Pancreas (tissue), 10 donors: ENCODE measurements around the gene TOP3A. TPM values are rescaled to one million over a fixed set of nuclear protein-coding genes. Genes with fewer than 3 reads are reported as not detected.
A peak's percentile ranks its signal among the peaks of the same experiment; 100 is the strongest.

Source experiments
- ATAC-seq, 4 donors: fragments of 200-7000 bp; cut with Tn5 transposase; one replicate each; pipeline versions ENCODE4 v1.8.0 to v1.9.1; 2020; ENCODE audit warnings: mild to moderate bottlenecking in 4 of 4, moderate library complexity in 4 of 4
- DNase-seq, 6 donors: peaks; one replicate each; pipeline ENCODE4 v3.0.0-alpha.2; 2020
- FAIRE-seq: peaks from 2 replicates; lab custom pipeline; 2012; peaks lifted over from hg19 to GRCh38; lab: Jason Lieb, UNC
- H3K27ac ChIP-seq, 4 donors: fragments of 200-600 bp; sonication (generic); 1 replicate in 3 of 4; 2 replicates in 1 of 4; pipeline versions ENCODE4 v1.5.0 to v1.8.0; 2020
- H3K27me3 ChIP-seq, 4 donors: fragments of 200-600 bp; one replicate each; pipeline ENCODE4 v1.8.0; 2021
- H3K36me3 ChIP-seq, 3 donors: fragments of 200-600 bp; sonication (generic) in 1 of 3; one replicate each; pipeline versions ENCODE4 v1.5.0 to v1.8.0; 2020 to 2021
- H3K4me1 ChIP-seq, 3 donors: fragments of 200-600 bp; one replicate each; pipeline ENCODE4 v1.8.0; 2021
- H3K4me3 ChIP-seq, 4 donors: fragments of 200-600 bp; sonication (generic) in 2 of 4; one replicate each; pipeline versions ENCODE4 v1.5.0 to v1.8.0; 2020 to 2021
- H3K9me3 ChIP-seq, 4 donors: fragments of 200-600 bp; one replicate each; pipeline ENCODE4 v1.8.0; 2021
- CTCF ChIP-seq, 4 donors: fragments of 200-600 bp; sonication (generic) in 3 of 4; IDR thresholded peaks; one replicate each; pipeline versions ENCODE4 v1.5.0 to v1.8.0; 2021; ENCODE audit warnings: antibody characterized with exemption in 4 of 4
- WGBS, 2 donors: extraction: QIAGEN DNeasy Blood & Tissue Kit; methylation state at CpG; one replicate each; pipeline ENCODE4 v1.1.7; 2013; 5-methylcytosine and 5-hydroxymethylcytosine counted together
- intact Hi-C, 3 donors: fragments of 100-400 bp; cut with DNase I; formaldehyde crosslinking; loops; one replicate each; pipeline versions ENCODE4 v1.11.1 to v1.14.2; 2022
- polyA plus RNA-seq, 2 donors: library from polyadenylated mRNA; stranded (reverse); fragments of 200-250 nt; gene quantifications; one replicate each; pipeline ENCODE4 v1.2.3, GENCODE V29; 2013
- total RNA-seq, 6 donors: library from RNA; stranded (reverse); fragmentation: NEBNext Ultra II Directional in 4 of 6; extraction: Animal tissue kit (Norgen Biotek cat#: 25700) in 4 of 6; gene quantifications; one replicate each; pipeline versions ENCODE4 v1.2.1 to v1.2.4, GENCODE V29; 2021 to 2023
- donor health status: healthy with polysubstance abuse.
- donor health status: DM: no; HTN: no; CAD: no; lungs with moderate emphysema.
- donor health status: DM: no; HTN: no; CAD: no.
- donor health status: control.
- donor health status: control.
- donor health status: Bipolar disorder and iron deficiency.
- donor health status: DM: yes; HTN: yes; CAD: no.
- donor health status: DM: no; HTN: no; CAD: no.
- donor health status: DM: no; HTN: no; CAD: no.
- donor health status: DM: yes; HTN: yes; CAD: no.

TOP3A gene
- total and polyA plus RNA-seq, 8 donors = 9.4 to 18.7 (median 12.2) TPM

GRCh38 chr17:18291718-18292540, 22.9 kb downstream of the TOP3A start:
- Histone ChIP-seq H3K4me1 (no peaks in the 10 kb centered on the region), H3K36me3 (peaks cover 0 to 17% (median 16%) of the 10 kb centered on the region in 3 donors), H3K9me3 (no peaks in the 10 kb centered on the region), H3K4me3 (no peak overlapping the region), H3K27me3 (no peaks in the 10 kb centered on the region), H3K27ac (no peak overlapping the region)
- FAIRE-seq (no peak), DNase-seq (no peak), ATAC-seq (no peak)
- TF ChIP-seq CTCF (IDR thresholded peaks at IDR 0.05) = no peak
- WGBS, 2 donors = 94% methylated on average over 15 of the region's 15 CpGs
- intact Hi-C loops = no loop called here

DNA sequence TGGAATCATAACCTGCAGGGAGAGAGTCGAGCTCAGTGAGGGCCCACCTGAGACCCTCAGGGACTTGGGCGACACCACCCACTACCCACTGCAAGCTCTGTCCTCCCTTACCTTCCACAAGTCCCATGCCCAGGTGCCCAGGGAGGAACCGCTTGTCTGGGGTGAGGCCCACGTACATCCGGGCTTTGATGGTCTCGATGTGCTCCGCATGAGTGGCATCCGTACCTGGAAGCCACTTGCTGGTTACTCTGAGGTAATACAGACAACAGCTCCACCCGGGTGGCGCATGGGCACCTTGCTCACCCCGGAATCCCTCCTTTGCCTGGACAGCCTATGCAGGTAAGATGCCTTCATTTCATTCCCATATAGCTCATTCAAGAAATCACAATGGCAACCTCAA, 29.5 kb downstream of the TOP3A start:
- ATAC-seq = no peak
- no peaks in the 10 kb centered on the region for H3K4me1 ChIP-seq
- DNase-seq = no peak
- no peak overlapping the region for H3K4me3 ChIP-seq
- no peaks in the 10 kb centered on the region for H3K27me3 ChIP-seq
- no peak for FAIRE-seq
- intact Hi-C loops = no loop called here
- WGBS, 2 donors = 94 to 96% methylated on average over 11 of the region's 11 CpGs
- H3K27ac ChIP-seq = no peak overlapping the region
- no peaks in the 10 kb centered on the region for H3K9me3 ChIP-seq
- no peak for TF ChIP-seq CTCF (IDR thresholded peaks at IDR 0.05)
- peaks cover 7 to 55% (median 19%) of the 10 kb centered on the region in 3 donors for H3K36me3 ChIP-seq

DNA sequence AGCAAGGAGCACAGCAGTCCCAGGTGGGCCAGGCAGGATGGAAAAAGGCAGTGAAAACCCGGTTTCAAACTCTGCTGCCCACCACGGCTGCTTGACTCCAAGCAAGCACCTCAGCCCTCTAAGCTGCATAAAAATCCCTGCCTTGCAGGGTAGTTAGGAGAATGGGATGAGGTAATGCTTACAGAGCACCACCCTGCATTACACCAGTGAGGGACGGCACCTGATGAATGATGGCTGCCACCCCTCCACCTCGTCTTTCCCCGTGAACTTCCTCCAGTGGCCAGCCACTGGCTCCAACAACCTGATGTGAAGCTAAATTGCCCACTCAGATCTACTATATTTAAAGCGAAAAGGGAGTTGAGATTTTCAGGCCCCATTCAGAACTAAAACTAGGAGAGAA, 33.0 kb downstream of the TOP3A start:
- FAIRE-seq = no peak
- intact Hi-C loops = no loop called here

GRCh38 chr17:18280766-18281371, 33.9 kb downstream of the TOP3A start:
- 51 to 58% methylated on average over 5 of the region's 5 CpGs for WGBS, 2 donors
- DNase-seq = peak in 1 of 6 donors; percentile 34
- Histone ChIP-seq H3K27me3 (no peaks in the 10 kb centered on the region), H3K27ac (no peak overlapping the region), H3K9me3 (no peaks in the 10 kb centered on the region), H3K36me3 (peaks cover 7 to 74% (median 23%) of the 10 kb centered on the region in 3 donors), H3K4me1 (no peaks in the 10 kb centered on the region), H3K4me3 (no peak overlapping the region)
- ATAC-seq = no peak
- intact Hi-C loops = no loop called here
- no peak for TF ChIP-seq CTCF (IDR thresholded peaks at IDR 0.05)
- no peak for FAIRE-seq

More for the DNA sequence above, 33.0 kb downstream of the TOP3A start:
- Histone ChIP-seq H3K36me3 (peaks cover 7 to 74% (median 23%) of the 10 kb centered on the region in 3 donors), H3K27me3 (no peaks in the 10 kb centered on the region), H3K27ac (no peak overlapping the region), H3K4me1 (no peaks in the 10 kb centered on the region), H3K4me3 (no peak overlapping the region), H3K9me3 (no peaks in the 10 kb centered on the region)
- WGBS, 2 donors = 94 to 95% methylated on average over 6 of the region's 6 CpGs
- DNase-seq (peak in 1 of 6 donors; percentile 3), ATAC-seq (no peak)
- no peak for TF ChIP-seq CTCF (IDR thresholded peaks at IDR 0.05)
